ENCODE results near the gene VAT1L. TPM values are rescaled to one million over a fixed set of nuclear protein-coding genes. Genes with fewer than 3 reads are reported as not detected.

The VAT1L gene
- total RNA-seq, 2 donors from 2014 or later: 0.33 to 2.3 TPM

- H3K4me1 ChIP-seq: peaks cover 12% of the 10 kb centered on the region
- H3K9me3 ChIP-seq: no peaks in the 10 kb centered on the region
- no peak for ATAC-seq
- H3K27ac ChIP-seq: no peak overlapping the region
- WGBS, 2 donors: 30 to 38% methylated on average over 2 of the region's 2 CpGs
- intact Hi-C loops (cut with DNase I): no loop called here
- no peaks in the 10 kb centered on the region for H3K36me3 ChIP-seq (replicated peaks in 1 of 2; ENCODE audit: insufficient read depth in 1 of 2, low read depth in 2 of 2)
- DNase-seq: no peak
- no peaks in the 10 kb centered on the region for H3K27me3 ChIP-seq
- TF ChIP-seq POLR2A (IDR thresholded peaks at IDR 0.05): no peak
- TF ChIP-seq CTCF (IDR thresholded peaks at IDR 0.05): no peak
- no peak overlapping the region for H3K4me3 ChIP-seq
Observed at GRCh38 chr16:77762262-77762661, 26.1 kb upstream of the VAT1L start.

GRCh38 chr16:77763994-77764393 is 24.4 kb upstream of the VAT1L start:
- Histone ChIP-seq H3K4me3 (no peak overlapping the region), H3K27me3 (no peaks in the 10 kb centered on the region), H3K36me3 (replicated peaks in 1 of 2; ENCODE audit: insufficient read depth in 1 of 2, low read depth in 2 of 2) (no peaks in the 10 kb centered on the region), H3K9me3 (no peaks in the 10 kb centered on the region), H3K4me1 (peaks cover 12% of the 10 kb centered on the region), H3K27ac (no peak overlapping the region)
- intact Hi-C loops (cut with DNase I): no loop called here
- 73 to 92% methylated on average over 1 of the region's 1 CpG for WGBS, 2 donors
- TF ChIP-seq POLR2A (IDR thresholded peaks at IDR 0.05): no peak
- no peak for TF ChIP-seq CTCF (IDR thresholded peaks at IDR 0.05)
- ATAC-seq (no peak), DNase-seq (no peak)

GRCh38 chr16:77767211-77767610 is 21.2 kb upstream of the VAT1L start:
- Histone ChIP-seq H3K9me3 (no peaks in the 10 kb centered on the region), H3K27ac (no peak overlapping the region), H3K4me3 (no peak overlapping the region), H3K36me3 (replicated peaks in 1 of 2; ENCODE audit: insufficient read depth in 1 of 2, low read depth in 2 of 2) (no peaks in the 10 kb centered on the region), H3K27me3 (no peaks in the 10 kb centered on the region), H3K4me1 (peaks cover 12% of the 10 kb centered on the region)
- intact Hi-C loops (cut with DNase I): no loop called here
- WGBS, 2 donors: 71 to 85% methylated on average over 4 of the region's 4 CpGs
- TF ChIP-seq CTCF (IDR thresholded peaks at IDR 0.05): no peak
- TF ChIP-seq POLR2A (IDR thresholded peaks at IDR 0.05): no peak
- no peak for ATAC-seq
- DNase-seq: no peak

GRCh38 chr16:77767826-77768225 is 20.5 kb upstream of the VAT1L start:
- intact Hi-C loops (cut with DNase I): no loop called here
- ATAC-seq (no peak), DNase-seq (no peak)
- Histone ChIP-seq H3K4me3 (no peak overlapping the region), H3K36me3 (replicated peaks in 1 of 2; ENCODE audit: insufficient read depth in 1 of 2, low read depth in 2 of 2) (no peaks in the 10 kb centered on the region), H3K9me3 (no peaks in the 10 kb centered on the region), H3K27me3 (no peaks in the 10 kb centered on the region), H3K4me1 (peaks cover 12% of the 10 kb centered on the region), H3K27ac (no peak overlapping the region)
- 80 to 81% methylated on average over 3 of the region's 3 CpGs for WGBS, 2 donors
- TF ChIP-seq POLR2A (IDR thresholded peaks at IDR 0.05): no peak
- TF ChIP-seq CTCF (IDR thresholded peaks at IDR 0.05): no peak
